Measurements from ENCODE around the gene MS4A6E.

MS4A6E gene

DNA sequence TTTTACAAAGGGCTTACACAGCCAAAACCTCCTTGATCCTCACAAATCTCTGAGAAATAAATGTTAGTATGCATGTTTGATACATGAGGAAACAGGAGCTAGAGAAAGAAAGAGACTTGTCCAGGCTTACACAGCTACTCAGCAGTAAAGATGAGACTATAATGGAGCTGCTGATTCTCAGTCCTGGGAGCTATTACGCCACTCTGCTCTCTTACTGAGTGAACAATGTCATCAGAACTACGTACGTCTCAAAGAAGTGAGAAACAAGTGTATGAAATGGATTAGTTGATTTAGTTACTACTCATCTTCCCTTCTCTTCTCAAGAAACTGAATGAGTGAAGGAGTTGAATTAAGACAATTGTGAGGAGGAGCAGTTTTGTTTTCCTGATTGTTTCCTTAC is 12.3 kb downstream of the MS4A6E start:
- no peak overlapping the region for H2AFZ ChIP-seq (ENCODE audit: low read length)
- no peak overlapping the region for H3K4me3 ChIP-seq (ENCODE audit: low read depth, low read length, poor library complexity, severe bottlenecking)
- no peaks in the 10 kb centered on the region for H4K20me1 ChIP-seq (ENCODE audit: insufficient read depth, low read length)
- no peaks in the 10 kb centered on the region for H3K79me2 ChIP-seq (ENCODE audit: insufficient read depth, low read length)
- H3K27ac ChIP-seq (ENCODE audit: low read depth, low read length, poor library complexity, severe bottlenecking): no peak overlapping the region
- no peaks in the 10 kb centered on the region for H3K36me3 ChIP-seq (ENCODE audit: insufficient read depth, low read length)
- H3F3A ChIP-seq (ENCODE audit: insufficient read depth, low read length): no peaks in the 10 kb centered on the region
- no peaks in the 10 kb centered on the region for H3K27me3 ChIP-seq (ENCODE audit: insufficient read depth, low read length)
- H3K9me2 ChIP-seq (ENCODE audit: low read depth, low read length): no peaks in the 10 kb centered on the region
- H3K9ac ChIP-seq (ENCODE audit: low read length): no peak overlapping the region
- no peak overlapping the region for H3K4me2 ChIP-seq (ENCODE audit: low read length)
- H3K4me1 ChIP-seq (ENCODE audit: insufficient read depth, low read length, severe bottlenecking): no peaks in the 10 kb centered on the region
- TF ChIP-seq EZH2 (IDR thresholded peaks at IDR 0.05; ENCODE audit: borderline replicate concordance, low read length) (no peak), CTCF (IDR thresholded peaks at IDR 0.05; ENCODE audit: low read length) (no peak)
- H3K9me3 ChIP-seq (ENCODE audit: low read length): no peaks in the 10 kb centered on the region

DNA sequence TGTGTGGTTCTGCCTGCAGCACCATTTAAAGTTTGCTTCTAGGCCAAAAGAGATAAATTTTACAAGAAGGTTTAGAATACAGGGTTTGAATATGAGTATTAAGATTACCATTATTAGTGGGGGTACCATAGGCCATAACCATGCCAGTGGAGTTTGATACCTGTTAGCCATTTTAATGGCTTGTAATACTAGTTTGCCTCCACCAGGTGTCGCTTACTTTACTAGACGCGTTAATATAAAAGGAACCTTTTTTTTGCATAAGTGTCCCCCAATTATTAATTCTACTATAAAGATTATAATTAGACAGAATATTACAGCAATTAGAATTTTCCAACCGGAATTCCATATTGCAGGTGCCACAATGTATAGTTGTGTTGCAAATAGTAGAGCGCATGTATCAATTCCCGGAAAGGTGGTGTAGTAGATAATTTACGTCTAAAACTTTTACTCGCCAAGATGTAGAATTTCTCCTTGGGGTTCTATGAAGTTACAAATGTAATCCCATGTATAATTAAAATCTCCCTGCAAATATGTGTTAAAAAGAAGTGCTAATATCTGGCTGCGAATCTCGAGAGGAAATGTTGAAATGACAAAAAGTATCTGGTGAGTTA is 16.1 kb downstream of the MS4A6E start:
- H3K4me1 ChIP-seq (ENCODE audit: insufficient read depth, low read length, severe bottlenecking): no peaks in the 10 kb centered on the region
- no peaks in the 10 kb centered on the region for H3K36me3 ChIP-seq (ENCODE audit: insufficient read depth, low read length)
- no peaks in the 10 kb centered on the region for H3K79me2 ChIP-seq (ENCODE audit: insufficient read depth, low read length)
- no peak overlapping the region for H2AFZ ChIP-seq (ENCODE audit: low read length)
- H3K4me2 ChIP-seq (ENCODE audit: low read length): no peak overlapping the region
- no peak overlapping the region for H3K27ac ChIP-seq (ENCODE audit: low read depth, low read length, poor library complexity, severe bottlenecking)
- H3K9me3 ChIP-seq (ENCODE audit: low read length): no peaks in the 10 kb centered on the region
- no peaks in the 10 kb centered on the region for H3K9me2 ChIP-seq (ENCODE audit: low read depth, low read length)
- H4K20me1 ChIP-seq (ENCODE audit: insufficient read depth, low read length): no peaks in the 10 kb centered on the region
- H3K27me3 ChIP-seq (ENCODE audit: insufficient read depth, low read length): no peaks in the 10 kb centered on the region
- H3K9ac ChIP-seq (ENCODE audit: low read length): no peak overlapping the region
- TF ChIP-seq CTCF (IDR thresholded peaks at IDR 0.05; ENCODE audit: low read length) (peak; percentile 72), EZH2 (IDR thresholded peaks at IDR 0.05; ENCODE audit: borderline replicate concordance, low read length) (no peak)
- no peaks in the 10 kb centered on the region for H3F3A ChIP-seq (ENCODE audit: insufficient read depth, low read length)
- H3K4me3 ChIP-seq (ENCODE audit: low read depth, low read length, poor library complexity, severe bottlenecking): no peak overlapping the region

GRCh38 chr11:60344146-60344545 is 17.1 kb downstream of the MS4A6E start:
- H3K4me1 ChIP-seq (ENCODE audit: insufficient read depth, low read length, severe bottlenecking): no peaks in the 10 kb centered on the region
- H3K9me2 ChIP-seq (ENCODE audit: low read depth, low read length): no peaks in the 10 kb centered on the region
- H3K9me3 ChIP-seq (ENCODE audit: low read length): no peaks in the 10 kb centered on the region
- no peaks in the 10 kb centered on the region for H3K36me3 ChIP-seq (ENCODE audit: insufficient read depth, low read length)
- no peaks in the 10 kb centered on the region for H4K20me1 ChIP-seq (ENCODE audit: insufficient read depth, low read length)
- 0 out of 2 replicates have a peak, but pooled peaks cover 2% of the 10 kb centered on the region for H3K27me3 ChIP-seq (ENCODE audit: insufficient read depth, low read length)
- no peak overlapping the region for H3K4me3 ChIP-seq (ENCODE audit: low read depth, low read length, poor library complexity, severe bottlenecking)
- H3F3A ChIP-seq (ENCODE audit: insufficient read depth, low read length): no peaks in the 10 kb centered on the region
- H3K79me2 ChIP-seq (ENCODE audit: insufficient read depth, low read length): no peaks in the 10 kb centered on the region
- TF ChIP-seq EZH2 (IDR thresholded peaks at IDR 0.05; ENCODE audit: borderline replicate concordance, low read length) (no peak), CTCF (IDR thresholded peaks at IDR 0.05; ENCODE audit: low read length) (no peak)
- no peak overlapping the region for H3K27ac ChIP-seq (ENCODE audit: low read depth, low read length, poor library complexity, severe bottlenecking)
- no peak overlapping the region for H3K4me2 ChIP-seq (ENCODE audit: low read length)
- H3K9ac ChIP-seq (ENCODE audit: low read length): no peak overlapping the region
- no peak overlapping the region for H2AFZ ChIP-seq (ENCODE audit: low read length)

Data from OCI-LY1 (cell line).